ENCODE results near the gene TMEM45A.
A peak's percentile ranks its signal among the peaks of the same experiment; 100 is the strongest.
"Not testable (repeated sequence)": the region's sequence is repeated elsewhere in the genome, so short reads cannot be mapped to it uniquely, and the experiment has no call there.

TMEM45A gene

GRCh38 chr3:100533176-100533575 is 40.8 kb downstream of the TMEM45A start:
- DNase-seq (ENCODE audit: low read depth, low spot score), result peak; percentile 16

- no peak for DNase-seq (ENCODE audit: low read depth, low spot score)
These were observed 43.2 kb downstream of the TMEM45A start for GRCh38 chr3:100535610-100535943.

GRCh38 chr3:100536093-100536492 is 43.7 kb downstream of the TMEM45A start:
- no peak for DNase-seq (ENCODE audit: low read depth, low spot score)

- peak; percentile 43 for DNase-seq (ENCODE audit: low read depth, low spot score)
These were observed 45.4 kb downstream of the TMEM45A start for GRCh38 chr3:100537646-100538338.

GRCh38 chr3:100538339-100538706 is 45.9 kb downstream of the TMEM45A start:
- DNase-seq (ENCODE audit: low read depth, low spot score), result no peak

- no peak for DNase-seq (ENCODE audit: low read depth, low spot score)
These were observed 48.4 kb downstream of the TMEM45A start for GRCh38 chr3:100540791-100541334.

GRCh38 chr3:100541428-100541827 is 49.0 kb downstream of the TMEM45A start:
- not testable (repeated sequence) for DNase-seq (ENCODE audit: low read depth, low spot score)

- DNase-seq (ENCODE audit: low read depth, low spot score), result no peak
These were observed 53.0 kb downstream of the TMEM45A start for GRCh38 chr3:100545371-100545770.

- DNase-seq (ENCODE audit: low read depth, low spot score), result no peak
These were observed 53.8 kb downstream of the TMEM45A start for GRCh38 chr3:100546020-100546744.

GRCh38 chr3:100548053-100548452 is 55.6 kb downstream of the TMEM45A start:
- DNase-seq (ENCODE audit: low read depth, low spot score), result no peak

- no peak for DNase-seq (ENCODE audit: low read depth, low spot score)
These were observed 61.4 kb downstream of the TMEM45A start for GRCh38 chr3:100553618-100554372.

- no peak for DNase-seq (ENCODE audit: low read depth, low spot score)
These were observed 61.9 kb downstream of the TMEM45A start for GRCh38 chr3:100554373-100554676.

- DNase-seq (ENCODE audit: low read depth, low spot score), result no peak
These were observed 64.4 kb downstream of the TMEM45A start for GRCh38 chr3:100556673-100557310.

- DNase-seq (ENCODE audit: low read depth, low spot score), result no peak
These were observed 65.8 kb downstream of the TMEM45A start for GRCh38 chr3:100558233-100558632.

- DNase-seq (ENCODE audit: low read depth, low spot score), result no peak
These were observed 68.0 kb downstream of the TMEM45A start for GRCh38 chr3:100560426-100560825.

GRCh38 chr3:100561459-100562158 is 69.2 kb downstream of the TMEM45A start:
- DNase-seq (ENCODE audit: low read depth, low spot score), result peak; percentile 26

GRCh38 chr3:100562224-100562857 is 69.9 kb downstream of the TMEM45A start:
- no peak for DNase-seq (ENCODE audit: low read depth, low spot score)

GRCh38 chr3:100563228-100563627 is 70.8 kb downstream of the TMEM45A start:
- peak; percentile 20 for DNase-seq (ENCODE audit: low read depth, low spot score)

GRCh38 chr3:100563652-100564211 is 71.3 kb downstream of the TMEM45A start:
- DNase-seq (ENCODE audit: low read depth, low spot score), result no peak

GRCh38 chr3:100570811-100571210 is 78.4 kb downstream of the TMEM45A start:
- no peak for DNase-seq (ENCODE audit: low read depth, low spot score)

- no peak for DNase-seq (ENCODE audit: low read depth, low spot score)
These were observed 82.1 kb downstream of the TMEM45A start for GRCh38 chr3:100574536-100574935.
